CD8-positive, alpha-beta memory T cell (primary cell): ENCODE data around the gene GRPR. TPM values are rescaled to one million over a fixed set of nuclear protein-coding genes. Genes with fewer than 3 reads are reported as not detected.

Experiments
- CTCF ChIA-PET: fragments of 350-600 bp; sonication (Branson Sonifier 250); formaldehyde crosslinking; loops from one replicate; lab custom pipeline; 2021; ENCODE audit warnings: antibody characterized with exemption; lab: Charles Lee
- POLR2A ChIA-PET: fragments of 350-600 bp; sonication (Branson Sonifier 250); formaldehyde crosslinking; loops from one replicate; lab custom pipeline; 2021; ENCODE audit warnings: antibody characterized with exemption; lab: Charles Lee
- DNase-seq, 5 donors: peaks; one replicate each; pipeline versions ENCODE4 v3.0.0 to v3.0.0-alpha.2; 2020 to 2022; ENCODE audit warnings: mixed read lengths in 1 of 5
- H3K27ac ChIP-seq: one replicate; pipeline ENCODE4 v1.7.0; 2013; ENCODE audit warnings: low read depth, mild to moderate bottlenecking, low read length, moderate library complexity
- H3K27me3 ChIP-seq: 2 replicates; pipeline ENCODE4 v1.7.0; 2013; ENCODE audit warnings: low read length, mild to moderate bottlenecking; ENCODE audit not compliant: insufficient read depth, poor library complexity, severe bottlenecking
- H3K36me3 ChIP-seq: 2 replicates; pipeline ENCODE4 v1.7.0; 2013; ENCODE audit warnings: mild to moderate bottlenecking, low read length, moderate library complexity; ENCODE audit not compliant: insufficient read depth
- H3K4me1 ChIP-seq: 2 replicates; pipeline ENCODE4 v1.7.0; 2013; ENCODE audit warnings: mild to moderate bottlenecking, low read length, moderate library complexity; ENCODE audit not compliant: insufficient read depth
- H3K4me3 ChIP-seq: 2 replicates; pipeline ENCODE4 v1.7.0; 2013; ENCODE audit warnings: mild to moderate bottlenecking, low read length
- H3K9me3 ChIP-seq: 2 replicates; pipeline ENCODE4 v1.7.0; 2013; ENCODE audit warnings: mild to moderate bottlenecking, low read length
- H3K27ac Mint-ChIP-seq, 8 donors: one replicate each; pipeline ENCODE4 v1.8.0; 2020 to 2021; ENCODE audit warnings: mixed read lengths in 8 of 8, mild to moderate bottlenecking in 6 of 8, inconsistent platforms in 3 of 8, moderate library complexity in 3 of 8
- H3K27me3 Mint-ChIP-seq, 2 donors: one replicate each; pipeline ENCODE4 v1.8.0; 2020 to 2021; ENCODE audit warnings: mixed read lengths in 2 of 2, mild to moderate bottlenecking in 1 of 2, moderate library complexity in 1 of 2
- H3K36me3 Mint-ChIP-seq, 3 donors: one replicate each; pipeline ENCODE4 v1.8.0; 2020 to 2021; ENCODE audit warnings: mixed read lengths in 3 of 3, inconsistent platforms in 1 of 3, mild to moderate bottlenecking in 1 of 3
- H3K4me1 Mint-ChIP-seq, 3 donors: one replicate each; pipeline ENCODE4 v1.8.0; 2020 to 2021; ENCODE audit warnings: mixed read lengths in 3 of 3, inconsistent platforms in 1 of 3, mild to moderate bottlenecking in 1 of 3
- H3K4me3 Mint-ChIP-seq, 7 donors: one replicate each; pipeline ENCODE4 v1.8.0; 2020 to 2021; ENCODE audit warnings: mixed read lengths in 7 of 7, mild to moderate bottlenecking in 6 of 7, moderate library complexity in 4 of 7, inconsistent platforms in 2 of 7
- H3K9me3 Mint-ChIP-seq, 5 donors: one replicate each; pipeline ENCODE4 v1.8.0; 2020 to 2022; ENCODE audit warnings: mixed read lengths in 5 of 5, mild to moderate bottlenecking in 3 of 5, moderate library complexity in 2 of 5, inconsistent platforms in 1 of 5
- polyA plus RNA-seq: library from polyadenylated mRNA; unstranded; fragments of 300-500 nt; fragmentation: Illumina TruSeq; gene quantifications from one replicate; pipeline ENCODE4 v1.2.3, GENCODE V29; 2021
- total RNA-seq, 2 experiments: library from RNA; stranded (reverse); gene quantifications; one replicate each; pipeline ENCODE4 v1.2.3, GENCODE V29; 2021

GRPR gene
- total and polyA plus RNA-seq, 3 experiments from 2014 or later = 0.20 to 0.22 TPM; not detected in 1

GRCh38 chrX:16096141-16096540, 27.2 kb upstream of the GRPR start:
- no peak for DNase-seq
- Histone ChIP-seq H3K27ac (no peak overlapping the region), H3K4me1 (no peaks in the 10 kb centered on the region), H3K9me3 (no peaks in the 10 kb centered on the region), H3K4me3 (no peak overlapping the region), H3K27me3 (no peaks in the 10 kb centered on the region), H3K36me3 (no peaks in the 10 kb centered on the region)
- Mint-ChIP-seq H3K27ac (no peak overlapping the region), H3K9me3 (peaks cover 0 to 9% (median 7%) of the 10 kb centered on the region in 5 donors), H3K4me3 (no peak overlapping the region), H3K27me3 (peaks cover 13 to 18% of the 10 kb centered on the region in 2 donors), H3K4me1 (no peaks in the 10 kb centered on the region), H3K36me3 (no peaks in the 10 kb centered on the region)
- CTCF ChIA-PET = no interaction called here
- POLR2A ChIA-PET = no interaction called here

GRCh38 chrX:16100673-16101072, 22.7 kb upstream of the GRPR start:
- H3K9me3 ChIP-seq = no peaks in the 10 kb centered on the region
- Mint-ChIP-seq H3K4me3 (no peak overlapping the region), H3K27me3 (peaks cover 12 to 16% of the 10 kb centered on the region in 2 donors), H3K36me3 (no peaks in the 10 kb centered on the region), H3K27ac (no peak overlapping the region), H3K4me1 (no peaks in the 10 kb centered on the region), H3K9me3 (peaks cover 0 to 2% (median 0%) of the 10 kb centered on the region in 5 donors)
- no peak for DNase-seq
- H3K27ac ChIP-seq = no peak overlapping the region
- H3K36me3 ChIP-seq = no peaks in the 10 kb centered on the region
- H3K27me3 ChIP-seq = no peaks in the 10 kb centered on the region
- H3K4me3 ChIP-seq = no peak overlapping the region
- ChIA-PET CTCF (no interaction called here), POLR2A (no interaction called here)
- no peaks in the 10 kb centered on the region for H3K4me1 ChIP-seq

GRCh38 chrX:16101581-16101980, 21.8 kb upstream of the GRPR start:
- H3K27me3 ChIP-seq = no peaks in the 10 kb centered on the region
- Mint-ChIP-seq H3K27me3 (peaks cover 12 to 15% of the 10 kb centered on the region in 2 donors), H3K27ac (peak overlapping the region in 1 of 8 donors; percentile 29), H3K36me3 (no peaks in the 10 kb centered on the region), H3K9me3 (peaks cover 0 to 2% (median 0%) of the 10 kb centered on the region in 5 donors), H3K4me1 (no peaks in the 10 kb centered on the region), H3K4me3 (no peak overlapping the region)
- no peak for DNase-seq
- POLR2A ChIA-PET = no interaction called here
- no peak overlapping the region for H3K4me3 ChIP-seq
- H3K9me3 ChIP-seq = no peaks in the 10 kb centered on the region
- H3K36me3 ChIP-seq = no peaks in the 10 kb centered on the region
- no peak overlapping the region for H3K27ac ChIP-seq
- H3K4me1 ChIP-seq = no peaks in the 10 kb centered on the region
- CTCF ChIA-PET = no interaction called here

GRCh38 chrX:16103625-16104024, 19.7 kb upstream of the GRPR start:
- Mint-ChIP-seq H3K4me1 (no peaks in the 10 kb centered on the region), H3K27me3 (peaks cover 7% of the 10 kb centered on the region in 2 donors), H3K36me3 (no peaks in the 10 kb centered on the region), H3K4me3 (no peak overlapping the region), H3K9me3 (peaks cover 0 to 2% (median 0%) of the 10 kb centered on the region in 5 donors), H3K27ac (no peak overlapping the region)
- H3K36me3 ChIP-seq = no peaks in the 10 kb centered on the region
- DNase-seq = no peak
- no peak overlapping the region for H3K4me3 ChIP-seq
- H3K9me3 ChIP-seq = no peaks in the 10 kb centered on the region
- ChIA-PET POLR2A (no interaction called here), CTCF (no interaction called here)
- H3K27ac ChIP-seq = no peak overlapping the region
- no peaks in the 10 kb centered on the region for H3K4me1 ChIP-seq
- no peaks in the 10 kb centered on the region for H3K27me3 ChIP-seq

GRCh38 chrX:16112428-16112827, 10.9 kb upstream of the GRPR start:
- Mint-ChIP-seq H3K27ac (no peak overlapping the region), H3K36me3 (no peaks in the 10 kb centered on the region), H3K4me3 (no peak overlapping the region), H3K9me3 (peaks cover 0 to 3% (median 0%) of the 10 kb centered on the region in 5 donors), H3K27me3 (peaks cover 5 to 7% of the 10 kb centered on the region in 2 donors), H3K4me1 (peaks cover 0 to 8% (median 8%) of the 10 kb centered on the region in 3 donors)
- POLR2A ChIA-PET = no interaction called here
- CTCF ChIA-PET = no interaction called here
- Histone ChIP-seq H3K4me1 (no peaks in the 10 kb centered on the region), H3K36me3 (no peaks in the 10 kb centered on the region), H3K9me3 (no peaks in the 10 kb centered on the region), H3K27ac (no peak overlapping the region), H3K27me3 (no peaks in the 10 kb centered on the region), H3K4me3 (no peak overlapping the region)
- no peak for DNase-seq

GRCh38 chrX:16113978-16114565, 9.3 kb upstream of the GRPR start:
- Mint-ChIP-seq H3K4me3 (peak overlapping the region in 2 of 7 donors; percentile 7 to 44), H3K9me3 (peaks cover 0 to 3% (median 0%) of the 10 kb centered on the region in 5 donors), H3K36me3 (peaks cover 0 to 2% (median 0%) of the 10 kb centered on the region in 3 donors)

GRCh38 chrX:16114611-16115010, 8.8 kb upstream of the GRPR start:
- H3K36me3 Mint-ChIP-seq = peaks cover 0 to 2% (median 0%) of the 10 kb centered on the region in 3 donors
- CTCF ChIA-PET = no interaction called here
- H3K4me1 Mint-ChIP-seq = peaks cover 0 to 9% (median 8%) of the 10 kb centered on the region in 3 donors
- H3K9me3 Mint-ChIP-seq = peaks cover 0 to 3% (median 0%) of the 10 kb centered on the region in 5 donors
- Histone ChIP-seq H3K4me1 (no peaks in the 10 kb centered on the region), H3K9me3 (no peaks in the 10 kb centered on the region), H3K36me3 (no peaks in the 10 kb centered on the region), H3K27ac (no peak overlapping the region), H3K4me3 (no peak overlapping the region), H3K27me3 (no peaks in the 10 kb centered on the region)
- no peak for DNase-seq
- POLR2A ChIA-PET = no interaction called here
- no peak overlapping the region for H3K27ac Mint-ChIP-seq
- H3K4me3 Mint-ChIP-seq = peak overlapping the region in 1 of 7 donors; percentile 44
- peaks cover 5 to 10% of the 10 kb centered on the region in 2 donors for H3K27me3 Mint-ChIP-seq

More at GRCh38 chrX:16113978-16114565, 9.3 kb upstream of the GRPR start:
- no peak overlapping the region for H3K27ac ChIP-seq
- no peaks in the 10 kb centered on the region for H3K4me1 ChIP-seq
- Mint-ChIP-seq H3K27me3 (peaks cover 5 to 10% of the 10 kb centered on the region in 2 donors), H3K27ac (no peak overlapping the region), H3K4me1 (peaks cover 0 to 8% (median 8%) of the 10 kb centered on the region in 3 donors)
- no peaks in the 10 kb centered on the region for H3K27me3 ChIP-seq
- H3K9me3 ChIP-seq = no peaks in the 10 kb centered on the region
- H3K4me3 ChIP-seq = no peak overlapping the region
- no peaks in the 10 kb centered on the region for H3K36me3 ChIP-seq
- ChIA-PET CTCF (interaction anchor here (1.0 kb wide), 1 partner anchor 9 kb away, joined by 3 read pairs; the partner anchor contains the start of gene GRPR), POLR2A (no interaction called here)
- no peak for DNase-seq

GRCh38 chrX:16119353-16120220, 3.8 kb upstream of the GRPR start:
- H3K36me3 Mint-ChIP-seq = peaks cover 0 to 2% (median 0%) of the 10 kb centered on the region in 3 donors
- no peak overlapping the region for H3K27ac Mint-ChIP-seq
- Histone ChIP-seq H3K4me1 (no peaks in the 10 kb centered on the region), H3K27me3 (no peaks in the 10 kb centered on the region), H3K36me3 (no peaks in the 10 kb centered on the region), H3K4me3 (no peak overlapping the region), H3K27ac (no peak overlapping the region), H3K9me3 (no peaks in the 10 kb centered on the region)
- peaks cover 0 to 3% (median 0%) of the 10 kb centered on the region in 5 donors for H3K9me3 Mint-ChIP-seq
- no peak for DNase-seq
- H3K4me1 Mint-ChIP-seq = peaks cover 7 to 21% (median 17%) of the 10 kb centered on the region in 3 donors
- ChIA-PET POLR2A (no interaction called here), CTCF (no interaction called here)
- H3K27me3 Mint-ChIP-seq = peaks cover 3 to 6% of the 10 kb centered on the region in 2 donors
- no peak overlapping the region for H3K4me3 Mint-ChIP-seq
